Activated T-cell treated with anti-CD3 and anti-CD28 coated beads, Interleukin-2, amount 50 U/mL, for 72 hours (primary cell): ENCODE measurements around the gene SUDS3. TPM values are rescaled to one million over a fixed set of nuclear protein-coding genes. Genes with fewer than 3 reads are reported as not detected.

Experiments used
- ATAC-seq, 2 donors: fragments of 150-1000 bp; cut with Tn5 transposase; replicated peaks in 1 of 2; 2 replicates each; pipeline ENCODE4 v1.10.0; 2021; ENCODE audit warnings: moderate library complexity in 2 of 2, mild to moderate bottlenecking in 1 of 2
- DNase-seq, 2 donors: peaks; one replicate each; pipeline ENCODE4 v3.0.0; 2021 to 2022; ENCODE audit warnings: mixed read lengths in 1 of 2
- H3K27ac Mint-ChIP-seq: one replicate; pipeline ENCODE4 v1.8.0; 2022; ENCODE audit warnings: mild to moderate bottlenecking, moderate library complexity, mixed read lengths
- H3K27me3 Mint-ChIP-seq: one replicate; pipeline ENCODE4 v1.8.0; 2022; ENCODE audit warnings: low read depth, mixed read lengths
- H3K36me3 Mint-ChIP-seq, 2 donors: one replicate each; pipeline ENCODE4 v1.8.0; 2022; ENCODE audit warnings: mixed read lengths in 2 of 2, mild to moderate bottlenecking in 1 of 2; ENCODE audit not compliant: insufficient read depth in 2 of 2
- H3K4me1 Mint-ChIP-seq: one replicate; pipeline ENCODE4 v1.8.0; 2022; ENCODE audit warnings: low read depth, mixed read lengths
- H3K4me3 Mint-ChIP-seq, 2 donors: one replicate each; pipeline ENCODE4 v1.8.0; 2022; ENCODE audit warnings: mild to moderate bottlenecking in 2 of 2, mixed read lengths in 2 of 2, moderate library complexity in 2 of 2
- H3K9me3 Mint-ChIP-seq, 2 donors: one replicate each; pipeline ENCODE4 v1.8.0; 2022; ENCODE audit warnings: mixed read lengths in 2 of 2
- total RNA-seq, 2 donors: library from RNA; stranded (reverse); gene quantifications; one replicate each; pipeline ENCODE4 v1.2.3, GENCODE V29; 2022

The SUDS3 gene
- total RNA-seq, 2 donors from 2014 or later, result 29.5 to 32.3 TPM

- peak overlapping the region; percentile 100 for H3K27ac Mint-ChIP-seq
- peaks cover 1 to 2% of the 10 kb centered on the region in 2 donors for H3K9me3 Mint-ChIP-seq
- H3K36me3 Mint-ChIP-seq, result peaks cover 4 to 12% of the 10 kb centered on the region in 2 donors
- ATAC-seq (peak; percentile 55 to 63), DNase-seq (no peak)
- H3K27me3 Mint-ChIP-seq, result no peaks in the 10 kb centered on the region
- peaks cover 46% of the 10 kb centered on the region for H3K4me1 Mint-ChIP-seq
- H3K4me3 Mint-ChIP-seq, result peak overlapping the region; percentile 87 to 100
Observed at GRCh38 chr12:118358612-118359540, 17.5 kb upstream of the SUDS3 start.

DNA sequence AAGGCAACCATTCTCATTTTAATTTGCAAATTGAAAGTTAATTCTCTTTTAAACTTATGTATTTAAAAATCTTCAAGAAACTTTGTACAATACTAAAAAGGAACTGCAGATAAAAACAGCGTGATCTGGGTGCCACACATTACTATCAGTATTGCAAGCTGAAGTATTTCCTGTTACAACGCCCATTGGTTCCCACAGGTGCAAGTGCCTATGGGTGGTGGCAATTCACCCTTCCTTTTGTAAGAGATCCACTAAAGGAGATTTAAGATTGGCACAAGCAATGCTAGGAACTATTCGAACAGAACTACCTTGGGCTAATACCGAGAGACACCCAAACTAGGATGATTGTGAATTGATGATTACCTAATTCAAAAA is 16.8 kb upstream of the SUDS3 start:
- H3K27ac Mint-ChIP-seq, result peak overlapping the region; percentile 100
- ATAC-seq, result peak; percentile 61 to 70
- no peaks in the 10 kb centered on the region for H3K27me3 Mint-ChIP-seq
- peak overlapping the region; percentile 87 to 100 for H3K4me3 Mint-ChIP-seq
- peaks cover 2 to 8% of the 10 kb centered on the region in 2 donors for H3K36me3 Mint-ChIP-seq
- peak; percentile 31 to 33 for DNase-seq
- peaks cover 44% of the 10 kb centered on the region for H3K4me1 Mint-ChIP-seq
- H3K9me3 Mint-ChIP-seq, result peaks cover 0 to 1% of the 10 kb centered on the region in 2 donors

DNA sequence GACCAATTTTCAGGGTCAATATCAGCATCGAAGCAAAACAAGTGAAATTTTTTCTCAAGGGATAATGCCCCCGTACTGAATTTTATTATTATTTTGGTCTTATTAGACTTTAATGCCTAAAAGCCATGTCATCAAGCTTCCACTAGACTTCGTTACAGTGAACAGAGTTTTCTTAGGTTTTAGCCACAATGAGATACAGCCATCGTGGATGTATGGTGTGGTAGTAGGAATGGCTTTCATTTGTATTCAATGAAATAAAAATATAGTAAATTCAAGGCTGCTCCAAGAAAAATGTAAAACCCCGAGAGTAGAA is 15.3 kb upstream of the SUDS3 start:
- H3K4me1 Mint-ChIP-seq, result peaks cover 29% of the 10 kb centered on the region
- H3K27me3 Mint-ChIP-seq, result no peaks in the 10 kb centered on the region
- no peak for DNase-seq
- peaks cover 1 to 2% of the 10 kb centered on the region in 2 donors for H3K36me3 Mint-ChIP-seq
- no peak overlapping the region for H3K27ac Mint-ChIP-seq
- no peak overlapping the region for H3K4me3 Mint-ChIP-seq
- H3K9me3 Mint-ChIP-seq, result no peaks in the 10 kb centered on the region
- ATAC-seq, result no peak

DNA sequence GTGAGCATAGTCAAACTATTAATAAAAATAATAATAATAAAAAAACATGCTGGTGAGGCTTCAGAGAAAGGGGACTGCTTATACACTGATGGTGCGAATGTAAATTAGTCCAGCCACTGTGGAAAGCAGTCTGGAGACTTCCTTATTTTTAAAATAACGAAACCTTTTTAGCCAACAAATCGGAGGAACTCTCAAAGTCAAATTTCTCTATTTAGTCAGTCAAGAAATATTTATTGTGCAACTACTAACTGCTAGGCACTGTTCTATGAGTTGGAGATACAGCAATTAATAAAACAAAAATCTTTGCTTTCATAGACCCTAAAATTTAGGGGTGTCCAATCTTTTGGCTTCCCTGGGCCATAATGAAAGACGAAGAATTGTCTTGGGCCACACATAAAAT is 14.5 kb upstream of the SUDS3 start:
- peaks cover 20% of the 10 kb centered on the region for H3K4me1 Mint-ChIP-seq
- peaks cover 1 to 2% of the 10 kb centered on the region in 2 donors for H3K36me3 Mint-ChIP-seq
- no peak for DNase-seq
- no peak for ATAC-seq
- no peak overlapping the region for H3K4me3 Mint-ChIP-seq
- H3K9me3 Mint-ChIP-seq, result no peaks in the 10 kb centered on the region
- no peaks in the 10 kb centered on the region for H3K27me3 Mint-ChIP-seq
- H3K27ac Mint-ChIP-seq, result no peak overlapping the region

- H3K4me3 Mint-ChIP-seq, result no peak overlapping the region
- no peaks in the 10 kb centered on the region for H3K9me3 Mint-ChIP-seq
- H3K36me3 Mint-ChIP-seq, result peaks cover 4 to 6% of the 10 kb centered on the region in 2 donors
- H3K4me1 Mint-ChIP-seq, result peaks cover 27% of the 10 kb centered on the region
- ATAC-seq, result no peak
- DNase-seq, result no peak
- H3K27ac Mint-ChIP-seq, result no peak overlapping the region
- no peaks in the 10 kb centered on the region for H3K27me3 Mint-ChIP-seq
Observed at GRCh38 chr12:118368821-118369220, 7.5 kb upstream of the SUDS3 start.

GRCh38 chr12:118370601-118371000 is 5.8 kb upstream of the SUDS3 start:
- peak overlapping the region; percentile 63 for H3K27ac Mint-ChIP-seq
- no peaks in the 10 kb centered on the region for H3K27me3 Mint-ChIP-seq
- peaks cover 4 to 6% of the 10 kb centered on the region in 2 donors for H3K36me3 Mint-ChIP-seq
- ATAC-seq (no peak), DNase-seq (no peak)
- H3K4me1 Mint-ChIP-seq, result peaks cover 36% of the 10 kb centered on the region
- peak overlapping the region; percentile 97 to 98 for H3K4me3 Mint-ChIP-seq
- no peaks in the 10 kb centered on the region for H3K9me3 Mint-ChIP-seq

DNA sequence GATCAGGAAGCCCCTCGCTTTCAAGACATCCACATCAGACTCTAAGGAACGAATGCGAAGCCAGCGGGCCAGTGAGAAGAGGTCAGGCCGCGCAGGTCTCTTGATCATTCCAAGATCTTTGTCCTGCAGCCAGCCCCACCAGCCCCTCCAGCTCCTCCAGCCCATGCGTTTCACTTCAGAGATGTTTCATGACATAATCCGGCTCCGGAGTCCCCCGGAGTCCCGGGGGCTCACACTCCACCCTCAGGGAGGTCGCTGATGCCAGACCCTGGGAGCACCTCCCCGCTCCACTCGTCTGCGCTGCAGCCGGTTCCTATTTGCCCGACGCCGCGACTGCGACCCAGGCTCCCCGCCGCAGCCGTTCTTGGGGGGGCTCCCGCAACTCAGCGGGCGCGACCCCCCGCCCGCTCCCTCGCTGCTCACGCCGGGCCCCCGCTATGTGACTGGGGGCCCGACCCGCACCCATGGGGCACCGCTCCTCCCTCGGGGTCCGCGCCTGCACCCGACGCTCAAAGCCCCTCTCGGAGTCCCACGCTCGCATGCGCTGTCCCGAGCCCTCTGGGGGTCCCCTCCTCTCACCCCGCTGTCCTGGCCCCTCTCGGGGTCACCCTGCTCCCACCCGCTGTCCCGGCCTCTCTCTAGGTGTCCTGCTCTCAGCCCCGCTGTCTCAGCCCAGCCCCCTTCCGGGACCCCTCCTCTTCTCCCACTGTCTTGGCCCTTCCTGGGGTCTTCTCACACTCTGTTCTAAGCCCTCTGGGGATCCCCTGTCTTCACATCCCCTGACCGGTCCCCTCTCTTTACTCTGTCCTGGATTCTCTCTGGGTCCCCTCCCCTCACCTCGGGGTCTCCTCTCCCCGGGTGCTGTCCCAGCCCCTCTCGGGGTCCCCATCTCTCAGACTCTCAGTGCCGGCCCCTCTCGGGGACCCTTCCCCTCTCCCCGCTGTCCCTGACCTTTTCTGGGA is 4.8 kb upstream of the SUDS3 start:
- ATAC-seq (no peak), DNase-seq (peak; percentile 18 to 32)
- Mint-ChIP-seq H3K27me3 (no peaks in the 10 kb centered on the region), H3K9me3 (no peaks in the 10 kb centered on the region), H3K4me1 (peaks cover 41% of the 10 kb centered on the region), H3K27ac (peak overlapping the region; percentile 76), H3K4me3 (peak overlapping the region; percentile 97 to 98), H3K36me3 (peaks cover 4 to 9% of the 10 kb centered on the region in 2 donors)

DNA sequence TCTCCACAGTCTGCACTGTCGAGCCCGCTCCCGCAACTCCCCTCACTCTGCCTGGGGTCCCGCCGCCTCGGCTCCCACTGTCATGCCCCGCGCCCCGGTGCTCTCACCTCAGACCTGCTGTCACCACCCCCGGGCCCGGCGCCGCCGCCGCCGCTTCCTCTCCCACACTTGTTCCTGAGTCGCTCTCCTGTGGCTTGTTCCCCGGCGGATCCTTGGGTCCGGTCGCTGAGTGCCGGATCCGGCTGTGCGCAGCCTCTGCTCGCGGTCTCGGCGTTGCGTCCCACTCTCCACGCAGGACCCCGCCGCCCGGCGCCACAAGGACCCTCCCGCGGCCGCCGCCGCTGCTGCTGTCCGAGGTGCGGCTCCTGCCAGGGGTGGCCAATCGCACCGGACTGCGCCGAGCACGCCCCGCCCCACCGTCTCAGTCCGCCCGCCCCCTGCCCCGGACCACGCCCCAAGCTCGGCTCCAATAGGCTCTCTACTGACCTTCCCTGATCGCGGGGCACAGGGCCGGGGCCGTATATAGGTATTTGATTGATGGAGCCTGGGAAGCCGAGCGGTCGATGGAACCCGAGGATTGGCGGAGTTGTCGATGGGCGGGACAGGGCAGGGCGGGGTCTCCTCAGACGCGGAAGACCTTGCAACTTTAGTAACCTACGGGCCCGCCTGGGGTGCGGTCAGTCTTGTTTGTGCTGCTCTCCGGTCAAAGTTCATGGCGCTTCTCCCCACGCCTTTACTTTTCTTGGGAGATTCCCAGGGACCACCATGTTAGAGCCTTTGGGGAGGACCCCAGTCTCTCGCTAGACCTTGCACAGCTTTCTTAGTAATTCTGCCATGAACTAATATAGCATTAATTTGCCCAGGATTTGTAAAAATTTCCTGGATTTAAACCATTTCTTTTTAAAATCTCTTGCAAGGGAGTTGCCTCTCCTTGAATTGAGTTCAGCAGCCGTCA is 3.5 kb upstream of the SUDS3 start, which contains the start of gene TAOK3:
TAOK3 (minus strand) TSS at position 367 of the 955 bp plus-strand sequence. CDS start 117,340 bp downstream, outside the sequence.
- H3K9me3 Mint-ChIP-seq, result no peaks in the 10 kb centered on the region
- peaks cover 47% of the 10 kb centered on the region for H3K4me1 Mint-ChIP-seq

DNA sequence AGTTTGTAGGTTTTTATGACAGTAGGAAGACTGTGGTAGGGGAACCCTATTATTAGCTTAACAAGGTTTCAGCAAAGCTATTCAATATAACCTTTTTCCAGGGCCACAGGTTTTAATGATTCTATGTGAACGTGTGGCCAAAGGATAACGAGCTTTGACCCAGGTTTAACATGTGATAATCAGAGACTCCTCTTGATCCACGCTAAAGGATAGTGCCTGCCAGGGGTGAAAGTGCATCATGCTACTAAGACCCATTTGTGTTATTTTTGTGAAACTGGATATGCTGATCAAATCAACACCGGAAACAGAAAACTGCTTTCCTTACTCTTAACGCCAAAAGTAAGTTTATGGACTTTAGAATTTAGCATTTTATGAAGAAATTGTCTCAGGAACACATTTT is 2.7 kb upstream of the SUDS3 start:
- Mint-ChIP-seq H3K4me3 (peak overlapping the region; percentile 97 to 98), H3K27ac (peak overlapping the region; percentile 93), H3K9me3 (no peaks in the 10 kb centered on the region), H3K27me3 (no peaks in the 10 kb centered on the region), H3K4me1 (peaks cover 48% of the 10 kb centered on the region), H3K36me3 (peaks cover 4 to 9% of the 10 kb centered on the region in 2 donors)
- ATAC-seq, result no peak
- DNase-seq, result no peak

More for the DNA sequence above, 3.5 kb upstream of the SUDS3 start, which contains the start of gene TAOK3:
- no peaks in the 10 kb centered on the region for H3K27me3 Mint-ChIP-seq
- H3K36me3 Mint-ChIP-seq, result peaks cover 4 to 9% of the 10 kb centered on the region in 2 donors
- ATAC-seq, result peak; percentile 89 to 91
- H3K27ac Mint-ChIP-seq, result peak within 1 kb of the TSS; percentile 93
- peak within 1 kb of the TSS; percentile 97 to 98 for H3K4me3 Mint-ChIP-seq
- peak; percentile 96 to 97 for DNase-seq

DNA sequence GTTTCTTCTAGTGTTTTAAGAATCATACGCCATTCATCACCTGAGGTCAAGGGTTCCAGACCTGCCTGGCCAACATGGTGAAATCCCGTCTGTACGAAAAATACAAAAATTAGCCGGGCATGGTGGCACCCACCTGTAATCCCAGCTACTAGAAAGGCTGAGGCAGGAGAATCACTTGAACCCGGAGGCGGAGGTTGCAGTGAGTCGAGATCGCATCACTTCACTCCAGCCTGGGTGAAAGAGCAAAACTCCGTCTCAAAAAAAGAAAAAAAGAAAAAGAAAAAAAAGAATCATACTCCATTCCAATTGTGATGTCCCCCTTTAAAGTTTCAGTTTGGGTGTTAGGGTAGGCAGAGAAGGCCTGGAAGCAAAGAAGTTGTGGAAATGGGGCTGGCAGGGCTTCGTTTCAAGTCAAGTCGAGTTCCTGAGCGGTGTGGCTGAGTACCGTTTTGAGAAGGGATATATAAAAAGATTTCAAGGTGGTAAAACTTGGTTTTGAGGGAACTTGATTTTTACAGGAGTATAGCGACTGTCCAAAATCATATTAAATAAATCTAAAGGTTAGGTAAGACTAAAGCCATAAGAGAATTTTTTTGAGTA is 2.1 kb upstream of the SUDS3 start:
- DNase-seq, result no peak
- H3K27ac Mint-ChIP-seq, result peak overlapping the region; percentile 58
- H3K4me3 Mint-ChIP-seq, result peak overlapping the region; percentile 97 to 98
- no peaks in the 10 kb centered on the region for H3K27me3 Mint-ChIP-seq
- H3K9me3 Mint-ChIP-seq, result no peaks in the 10 kb centered on the region
- no peak for ATAC-seq
- peaks cover 4 to 9% of the 10 kb centered on the region in 2 donors for H3K36me3 Mint-ChIP-seq
- peaks cover 48% of the 10 kb centered on the region for H3K4me1 Mint-ChIP-seq

DNA sequence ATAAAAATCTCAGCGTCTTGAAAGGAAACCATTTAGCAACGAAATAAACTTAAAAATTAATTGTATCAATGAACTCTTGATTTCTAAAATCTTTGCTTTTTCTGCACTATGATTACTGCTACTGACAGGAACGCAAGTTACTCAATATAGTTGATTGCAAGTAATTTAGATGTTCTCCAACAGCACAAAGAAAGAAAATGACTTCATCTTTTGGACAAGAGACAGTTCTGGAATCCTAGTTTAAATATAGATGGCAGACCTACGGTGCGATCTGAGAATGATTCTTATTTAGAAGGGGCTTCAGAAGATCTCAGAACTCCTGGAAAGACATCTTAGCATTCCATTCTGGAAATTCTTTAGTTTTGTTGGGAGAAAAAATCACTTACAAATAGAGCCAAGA is 1.4 kb upstream of the SUDS3 start:
- no peaks in the 10 kb centered on the region for H3K9me3 Mint-ChIP-seq
- peak overlapping the region; percentile 100 for H3K27ac Mint-ChIP-seq
- peaks cover 4 to 9% of the 10 kb centered on the region in 2 donors for H3K36me3 Mint-ChIP-seq
- ATAC-seq (no peak), DNase-seq (no peak)
- H3K4me3 Mint-ChIP-seq, result peak overlapping the region; percentile 43 to 97
- H3K27me3 Mint-ChIP-seq, result no peaks in the 10 kb centered on the region
- H3K4me1 Mint-ChIP-seq, result peaks cover 48% of the 10 kb centered on the region

- Mint-ChIP-seq H3K27ac (peak overlapping the region; percentile 100), H3K4me3 (peak overlapping the region; percentile 90 to 98), H3K4me1 (peaks cover 47% of the 10 kb centered on the region), H3K27me3 (no peaks in the 10 kb centered on the region), H3K9me3 (no peaks in the 10 kb centered on the region), H3K36me3 (peaks cover 4 to 9% of the 10 kb centered on the region in 2 donors)
- no peak for DNase-seq
- ATAC-seq, result no peak
Observed at GRCh38 chr12:118375348-118375747, 1.0 kb upstream of the SUDS3 start.
